Smooth muscle cell (in vitro differentiated cells): ENCODE data around the gene LSS. TPM values are rescaled to one million over a fixed set of nuclear protein-coding genes. Genes with fewer than 3 reads are reported as not detected.
"Not testable (repeated sequence)": the region's sequence is repeated elsewhere in the genome, so short reads cannot be mapped to it uniquely, and the experiment has no call there.

Experiments used
- DNase-seq: peaks from one replicate; lab custom pipeline; 2025; ENCODE audit not compliant: unreplicated experiment; lab: John Stamatoyannopoulos, UW
- H2AFZ ChIP-seq: fragments of 200-600 bp; sonication (generic); 2 replicates; pipeline ENCODE4 v1.6.0; 2016; ENCODE audit warnings: antibody characterized with exemption, low read depth, mild to moderate bottlenecking
- H3F3A ChIP-seq: fragments of 200-600 bp; sonication (generic); 2 replicates; pipeline ENCODE4 v1.6.0; 2017; ENCODE audit warnings: antibody characterized with exemption, low read depth
- H3K27ac ChIP-seq: fragments of 200-600 bp; sonication (generic); 2 replicates; pipeline ENCODE4 v1.5.1; 2016; ENCODE audit warnings: low read depth, mild to moderate bottlenecking
- H3K27me3 ChIP-seq: fragments of 200-600 bp; sonication (generic); 2 replicates; pipeline ENCODE4 v1.6.1; 2016; ENCODE audit warnings: low read depth, mild to moderate bottlenecking
- H3K36me3 ChIP-seq: fragments of 200-600 bp; sonication (generic); 2 replicates; pipeline ENCODE4 v1.5.1; 2016; ENCODE audit warnings: low read depth
- H3K4me1 ChIP-seq: fragments of 200-600 bp; sonication (generic); 2 replicates; pipeline ENCODE4 v1.5.1; 2016; ENCODE audit warnings: low read depth
- H3K4me2 ChIP-seq: fragments of 200-600 bp; sonication (generic); 2 replicates; pipeline ENCODE4 v1.6.0; 2016; ENCODE audit warnings: mild to moderate bottlenecking
- H3K4me3 ChIP-seq: fragments of 200-600 bp; sonication (generic); 2 replicates; pipeline ENCODE4 v1.5.1; 2016; ENCODE audit warnings: mild to moderate bottlenecking
- H3K79me2 ChIP-seq: fragments of 200-600 bp; sonication (generic); 2 replicates; pipeline ENCODE4 v1.6.0; 2016; ENCODE audit warnings: low read depth, mild to moderate bottlenecking
- H3K9ac ChIP-seq: fragments of 200-600 bp; sonication (generic); 2 replicates; pipeline ENCODE4 v1.6.0; 2016; ENCODE audit warnings: low read depth
- H3K9me3 ChIP-seq: fragments of 200-600 bp; sonication (generic); replicated peaks from 2 replicates; pipeline ENCODE4 v1.5.1; 2016; ENCODE audit warnings: low read depth
- H4K20me1 ChIP-seq: fragments of 200-600 bp; sonication (generic); 2 replicates; pipeline ENCODE4 v1.6.0; 2016; ENCODE audit warnings: low read depth
- WGBS: methylation state at CpG from one replicate; pipeline ENCODE4 v1.1.7; 2016; ENCODE audit warnings: low lambda C conversion rate; 5-methylcytosine and 5-hydroxymethylcytosine counted together
- polyA plus RNA-seq: library from polyadenylated mRNA; unstranded; fragments of >200 nt; fragmentation: Nextera tagmentation; extraction: Ambion mirVana; gene quantifications from 2 replicates; pipeline ENCODE4 v1.2.1, GENCODE V29; 2016
- total RNA-seq: library from RNA; depleted of rRNA; stranded (reverse); fragments of >200 nt; gene quantifications from 2 replicates; pipeline ENCODE4 v1.2.3, GENCODE V29; 2014
- TF ChIP-seq, protein P1 (sequence below): fragments of 200-600 bp; sonication (generic); IDR thresholded peaks from 2 replicates; pipeline ENCODE4 v1.5.1; 2017; ENCODE audit warnings: borderline replicate concordance, mild to moderate bottlenecking, antibody characterized with exemption; ENCODE audit not compliant: insufficient read depth, poor library complexity, severe bottlenecking

Gene LSS
- total and polyA plus RNA-seq, 2 experiments from 2014 or later, result 21.8 to 37.7 TPM

DNA sequence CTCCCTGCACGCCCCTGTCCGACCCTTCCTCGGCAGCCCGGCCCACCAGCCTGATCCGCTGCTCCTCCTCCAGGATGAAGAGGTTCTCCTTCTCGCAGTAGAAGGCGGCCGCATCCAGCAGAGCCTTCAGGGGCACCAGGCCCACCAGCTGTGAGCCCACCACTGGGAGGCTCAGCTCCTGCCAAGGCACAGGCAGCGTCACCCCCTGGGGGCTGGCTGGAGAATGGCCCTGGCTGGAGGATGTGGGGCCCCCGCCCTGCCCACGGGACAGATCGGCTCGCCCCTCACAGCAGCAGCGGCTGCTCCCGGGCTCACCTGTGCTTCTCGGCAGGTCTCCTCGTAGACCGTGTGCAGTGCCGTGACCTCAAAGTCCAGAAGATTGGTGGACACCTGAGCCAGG lies 78.5 kb downstream of the LSS start:
- DNase-seq, result no peak
- Histone ChIP-seq H3K9ac (no peak overlapping the region), H3K4me2 (no peak overlapping the region), H3K9me3 (no peaks in the 10 kb centered on the region), H3K4me1 (peaks cover 9% of the 10 kb centered on the region), H4K20me1 (no peaks in the 10 kb centered on the region), H3K27ac (no peak overlapping the region), H3K36me3 (no peaks in the 10 kb centered on the region), H2AFZ (no peak overlapping the region), H3F3A (no peaks in the 10 kb centered on the region), H3K27me3 (no peaks in the 10 kb centered on the region), H3K79me2 (no peaks in the 10 kb centered on the region), H3K4me3 (no peak overlapping the region)
- 95% methylated on average over 19 of the region's 19 CpGs for WGBS
- TF ChIP-seq, protein P1, sequence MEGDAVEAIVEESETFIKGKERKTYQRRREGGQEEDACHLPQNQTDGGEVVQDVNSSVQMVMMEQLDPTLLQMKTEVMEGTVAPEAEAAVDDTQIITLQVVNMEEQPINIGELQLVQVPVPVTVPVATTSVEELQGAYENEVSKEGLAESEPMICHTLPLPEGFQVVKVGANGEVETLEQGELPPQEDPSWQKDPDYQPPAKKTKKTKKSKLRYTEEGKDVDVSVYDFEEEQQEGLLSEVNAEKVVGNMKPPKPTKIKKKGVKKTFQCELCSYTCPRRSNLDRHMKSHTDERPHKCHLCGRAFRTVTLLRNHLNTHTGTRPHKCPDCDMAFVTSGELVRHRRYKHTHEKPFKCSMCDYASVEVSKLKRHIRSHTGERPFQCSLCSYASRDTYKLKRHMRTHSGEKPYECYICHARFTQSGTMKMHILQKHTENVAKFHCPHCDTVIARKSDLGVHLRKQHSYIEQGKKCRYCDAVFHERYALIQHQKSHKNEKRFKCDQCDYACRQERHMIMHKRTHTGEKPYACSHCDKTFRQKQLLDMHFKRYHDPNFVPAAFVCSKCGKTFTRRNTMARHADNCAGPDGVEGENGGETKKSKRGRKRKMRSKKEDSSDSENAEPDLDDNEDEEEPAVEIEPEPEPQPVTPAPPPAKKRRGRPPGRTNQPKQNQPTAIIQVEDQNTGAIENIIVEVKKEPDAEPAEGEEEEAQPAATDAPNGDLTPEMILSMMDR, result no peak

GRCh38 chr21:46149205-46149901 lies 79.2 kb downstream of the LSS start:
- DNase-seq, result no peak
- no peak overlapping the region for H3K4me3 ChIP-seq
- H3K79me2 ChIP-seq, result no peaks in the 10 kb centered on the region
- 89% methylated on average over 22 of the region's 22 CpGs for WGBS
- H3K27ac ChIP-seq, result no peak overlapping the region
- no peaks in the 10 kb centered on the region for H4K20me1 ChIP-seq
- no peak overlapping the region for H3K9ac ChIP-seq
- no peak overlapping the region for H2AFZ ChIP-seq
- no peaks in the 10 kb centered on the region for H3K36me3 ChIP-seq
- H3F3A ChIP-seq, result no peaks in the 10 kb centered on the region
- H3K27me3 ChIP-seq, result no peaks in the 10 kb centered on the region
- TF ChIP-seq, protein P1, result no peak
- no peaks in the 10 kb centered on the region for H3K9me3 ChIP-seq
- H3K4me1 ChIP-seq, result peaks cover 9% of the 10 kb centered on the region
- no peak overlapping the region for H3K4me2 ChIP-seq

- Histone ChIP-seq H3K4me2 (no peak overlapping the region), H3K4me1 (peaks cover 3% of the 10 kb centered on the region), H4K20me1 (no peaks in the 10 kb centered on the region), H3K36me3 (no peaks in the 10 kb centered on the region), H3K4me3 (no peak overlapping the region), H3K9ac (no peak overlapping the region), H3K79me2 (no peaks in the 10 kb centered on the region), H3K9me3 (no peaks in the 10 kb centered on the region), H2AFZ (no peak overlapping the region), H3K27ac (no peak overlapping the region), H3K27me3 (no peaks in the 10 kb centered on the region), H3F3A (peaks cover 5% of the 10 kb centered on the region)
- WGBS, result 91% methylated on average over 11 of the region's 11 CpGs
- DNase-seq, result no peak
- TF ChIP-seq, protein P1, result no peak
These were observed 80.5 kb downstream of the LSS start for GRCh38 chr21:46148106-46148505.

- H2AFZ ChIP-seq, H3K4me2 ChIP-seq, H3K36me3 ChIP-seq, H4K20me1 ChIP-seq, H3K27me3 ChIP-seq, H3F3A ChIP-seq, H3K27ac ChIP-seq, H3K9me3 ChIP-seq, DNase-seq, H3K4me3 ChIP-seq, H3K4me1 ChIP-seq, H3K79me2 ChIP-seq, H3K9ac ChIP-seq: not testable (repeated sequence)
- 77% methylated on average over 12 of the region's 12 CpGs for WGBS
- TF ChIP-seq, protein P1, result peak; percentile 39
These were observed 81.1 kb downstream of the LSS start for GRCh38 chr21:46147429-46147828.
